Keratinocyte (primary cell): Measurements from ENCODE around the gene FBXO47. TPM values are rescaled to one million over a fixed set of nuclear protein-coding genes. Genes with fewer than 3 reads are reported as not detected.

Source experiments
- DNase-seq: peaks from one replicate; pipeline ENCODE4 v3.0.0-alpha.2; 2011; ENCODE audit warnings: low read depth, missing footprints, low spot score
- FAIRE-seq: peaks from 2 replicates; lab custom pipeline; 2011; peaks lifted over from hg19 to GRCh38; lab: Jason Lieb, UNC
- H2AFZ ChIP-seq: 2 replicates; pipeline ENCODE4 v1.6.0; 2012; ENCODE audit warnings: low read length, control low read depth, inconsistent platforms; ENCODE audit not compliant: control insufficient read depth
- H3K27ac ChIP-seq: 2 replicates; pipeline ENCODE4 v1.5.1; 2011; ENCODE audit warnings: low read length; ENCODE audit not compliant: control insufficient read depth, insufficient read depth
- H3K27me3 ChIP-seq: 3 replicates; pipeline ENCODE4 v1.6.0; 2011; ENCODE audit warnings: low read length; ENCODE audit not compliant: control insufficient read depth, insufficient read depth; ENCODE audit errors: extremely low read depth
- H3K36me3 ChIP-seq, 2 experiments: 2 replicates in 1 of 2; 3 replicates in 1 of 2; pipeline ENCODE4 v1.5.1; 2011; ENCODE audit warnings: low read length in 2 of 2, mild to moderate bottlenecking in 1 of 2; ENCODE audit not compliant: control insufficient read depth in 2 of 2, insufficient read depth in 2 of 2; ENCODE audit errors: extremely low read depth in 1 of 2
- H3K4me1 ChIP-seq: 3 replicates; pipeline ENCODE4 v1.5.1; 2011; ENCODE audit warnings: low read length; ENCODE audit not compliant: control insufficient read depth, insufficient read depth; ENCODE audit errors: extremely low read depth
- H3K4me2 ChIP-seq: 3 replicates; pipeline ENCODE4 v1.6.0; 2011; ENCODE audit warnings: low read depth, low read length; ENCODE audit not compliant: control insufficient read depth, insufficient read depth; ENCODE audit errors: extremely low read depth
- H3K4me3 ChIP-seq, 3 experiments: fragments of 200-600 bp in 1 of 3; sonication (generic) in 1 of 3; 2 replicates in 2 of 3; 3 replicates in 1 of 3; pipeline ENCODE4 v1.5.1; 2011 to 2016; ENCODE audit warnings: low read length in 3 of 3, mild to moderate bottlenecking in 3 of 3, control low read depth in 2 of 3, inconsistent platforms in 1 of 3, low read depth in 1 of 3, mixed read lengths in 1 of 3, mixed run types in 1 of 3, moderate library complexity in 1 of 3; ENCODE audit not compliant: control insufficient read depth in 2 of 3, insufficient read depth in 2 of 3; ENCODE audit errors: extremely low read depth in 1 of 3
- H3K79me2 ChIP-seq: 2 replicates; pipeline ENCODE4 v1.6.0; 2012; ENCODE audit warnings: low read length; ENCODE audit not compliant: control insufficient read depth, insufficient read depth
- H3K9ac ChIP-seq: 3 replicates; pipeline ENCODE4 v1.6.0; 2011; ENCODE audit warnings: low read length; ENCODE audit not compliant: control insufficient read depth, insufficient read depth; ENCODE audit errors: extremely low read depth
- H3K9me1 ChIP-seq: 3 replicates; pipeline ENCODE4 v1.6.0; 2011; ENCODE audit warnings: low read length; ENCODE audit not compliant: control insufficient read depth, insufficient read depth; ENCODE audit errors: extremely low read depth
- H3K9me3 ChIP-seq: 2 replicates; pipeline ENCODE4 v1.5.1; 2012; ENCODE audit warnings: low read depth, low read length; ENCODE audit not compliant: control insufficient read depth
- H4K20me1 ChIP-seq: 3 replicates; pipeline ENCODE4 v1.6.0; 2011; ENCODE audit warnings: low read length; ENCODE audit not compliant: control insufficient read depth, insufficient read depth; ENCODE audit errors: extremely low read depth
- CTCF ChIP-seq, 3 experiments: IDR thresholded peaks in 1 of 3; conservative IDR thresholded peaks in 1 of 3; optimal IDR thresholded peaks in 1 of 3; 2 replicates in 2 of 3; 3 replicates in 1 of 3; pipeline versions ENCODE3 to v1.5.1; 2011; ENCODE audit warnings: low read length in 3 of 3, mild to moderate bottlenecking in 3 of 3, moderate library complexity in 2 of 3, control low read depth in 1 of 3, inconsistent platforms in 1 of 3; ENCODE audit not compliant: insufficient read depth in 2 of 3; ENCODE audit errors: extremely low read depth in 1 of 3
- EZH2 ChIP-seq: IDR thresholded peaks from one replicate; pipeline ENCODE4 v1.6.1; 2012; ENCODE audit warnings: inconsistent platforms, mild to moderate bottlenecking, low read length, moderate library complexity
- dilution Hi-C: fragments of 300-500 bp; cut with MboI; formaldehyde crosslinking; loops from one replicate; pipeline ENCODE4 v1.7.0; 2020; ENCODE audit warnings: low sequenced_read_pairs; ENCODE audit not compliant: extremely low pct_ligation_motif_present
- polyA plus RNA-seq, 5 experiments: library from polyadenylated mRNA; depleted of rRNA in 3 of 5; stranded (reverse) in 3 of 5; stranded (forward) in 1 of 5; unstranded in 1 of 5; fragments of >200 nt; gene quantifications; 1 replicate in 1 of 5; 2 replicates in 3 of 5; 3 replicates in 1 of 5; pipeline versions ENCODE4 v1.2.1 to v1.2.3, GENCODE V29; 2011 to 2012; ENCODE audit warnings: missing spikeins in 2 of 5, low read depth in 1 of 5, low replicate concordance in 1 of 5

Gene FBXO47
- polyA plus RNA-seq, 1 donor (not counting 4 experiments of a cell fraction or from before 2014, with no cell fraction given) = not detected

DNA sequence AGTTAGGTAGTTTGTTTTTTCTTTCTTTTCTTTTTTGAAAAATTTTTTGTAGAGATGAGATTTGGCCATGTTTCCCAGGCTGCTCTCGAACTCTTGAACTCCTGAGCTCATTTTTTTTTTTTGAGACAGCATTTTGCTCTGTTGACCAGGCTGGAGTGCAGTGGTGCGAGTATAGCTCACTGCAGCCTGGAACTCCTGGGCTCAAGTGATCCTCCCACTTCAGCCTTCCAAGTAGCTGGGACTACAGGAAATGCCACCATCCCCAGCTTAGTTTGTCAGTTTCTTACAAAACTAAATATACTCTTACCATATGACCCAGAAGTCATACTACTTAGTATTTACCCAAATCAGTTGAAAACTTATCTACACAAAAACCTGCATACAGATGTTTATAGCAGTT lies 14.4 kb upstream of the FBXO47 start:
- dilution Hi-C loops = no loop called here
- Histone ChIP-seq H3K9me1 (no peaks in the 10 kb centered on the region), H3K27ac (no peak overlapping the region), H3K27me3 (peaks cover 5% of the 10 kb centered on the region), H3K79me2 (no peaks in the 10 kb centered on the region), H3K4me3 (no peak overlapping the region), H3K9me3 (no peaks in the 10 kb centered on the region), H2AFZ (no peak overlapping the region), H3K4me1 (no peaks in the 10 kb centered on the region), H3K4me2 (no peak overlapping the region), H3K36me3 (no peaks in the 10 kb centered on the region), H4K20me1 (no peaks in the 10 kb centered on the region), H3K9ac (no peak overlapping the region)
- FAIRE-seq (no peak), DNase-seq (no peak)
- TF ChIP-seq CTCF (optimal IDR thresholded peaks at IDR 0.05 in 1 of 3, IDR thresholded peaks at IDR 0.05 in 1 of 3, conservative IDR thresholded peaks at IDR 0.05 in 1 of 3; ENCODE audit: extremely low read depth in 1 of 3, insufficient read depth in 2 of 3, low read length in 3 of 3) = no peak
- TF ChIP-seq EZH2 = no peak

DNA sequence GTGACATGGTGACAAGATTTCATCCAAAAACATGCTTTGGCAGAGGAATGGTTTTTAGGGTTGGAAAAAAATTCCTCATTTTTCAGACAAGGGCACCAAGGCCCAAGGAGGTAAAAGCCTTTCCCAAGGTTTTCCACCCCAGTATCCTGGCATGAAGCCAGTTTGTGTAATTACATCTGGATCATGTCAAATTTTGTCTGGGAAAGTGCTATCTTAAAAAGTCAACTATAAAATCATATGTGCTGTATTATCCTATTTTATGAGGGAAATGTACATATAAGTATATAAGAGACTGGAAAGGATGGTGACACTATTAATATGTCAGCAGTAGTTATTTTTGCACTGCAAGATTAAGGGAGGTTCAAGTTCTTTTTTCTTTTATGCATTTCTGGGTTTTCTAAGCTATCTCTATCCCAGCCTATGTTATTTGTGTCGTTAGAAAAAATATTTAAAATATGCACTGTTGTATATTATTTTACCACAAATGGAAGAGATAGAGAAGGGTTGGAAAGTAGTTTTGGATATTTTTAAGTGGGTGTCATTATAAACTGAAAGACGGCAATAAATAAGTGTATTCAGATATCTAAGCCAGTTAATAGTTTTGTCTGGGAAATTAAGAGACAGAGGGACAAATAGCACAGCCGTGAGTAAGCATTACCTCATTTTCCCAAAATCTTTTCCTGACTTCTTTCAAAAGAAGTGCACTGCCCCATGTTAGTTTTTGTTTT lies 13.5 kb upstream of the FBXO47 start:
- H2AFZ ChIP-seq = no peak overlapping the region
- no peak for DNase-seq
- no peak for FAIRE-seq
- peaks cover 5% of the 10 kb centered on the region for H3K27me3 ChIP-seq
- H3K9me1 ChIP-seq = no peaks in the 10 kb centered on the region
- dilution Hi-C loops = no loop called here
- no peak overlapping the region for H3K4me3 ChIP-seq
- no peak overlapping the region for H3K4me2 ChIP-seq
- H3K4me1 ChIP-seq = no peaks in the 10 kb centered on the region
- TF ChIP-seq EZH2 = no peak
- no peak for TF ChIP-seq CTCF (optimal IDR thresholded peaks at IDR 0.05 in 1 of 3, IDR thresholded peaks at IDR 0.05 in 1 of 3, conservative IDR thresholded peaks at IDR 0.05 in 1 of 3; ENCODE audit: extremely low read depth in 1 of 3, insufficient read depth in 2 of 3, low read length in 3 of 3)
- H3K79me2 ChIP-seq = no peaks in the 10 kb centered on the region
- no peaks in the 10 kb centered on the region for H3K9me3 ChIP-seq
- H3K9ac ChIP-seq = no peak overlapping the region
- no peaks in the 10 kb centered on the region for H4K20me1 ChIP-seq
- no peak overlapping the region for H3K27ac ChIP-seq
- H3K36me3 ChIP-seq = no peaks in the 10 kb centered on the region
